Activated effector memory CD4-positive, alpha-beta T cell treated with anti-CD3 and anti-CD28 coated beads, Interleukin-2, amount 50 U/mL, for 16 hours (primary cell): ENCODE results near the gene SMOC1.

ENCODE experiments used
- DNase-seq: peaks from one replicate; pipeline ENCODE4 v3.0.0-alpha.2; 2020

The SMOC1 gene

DNA sequence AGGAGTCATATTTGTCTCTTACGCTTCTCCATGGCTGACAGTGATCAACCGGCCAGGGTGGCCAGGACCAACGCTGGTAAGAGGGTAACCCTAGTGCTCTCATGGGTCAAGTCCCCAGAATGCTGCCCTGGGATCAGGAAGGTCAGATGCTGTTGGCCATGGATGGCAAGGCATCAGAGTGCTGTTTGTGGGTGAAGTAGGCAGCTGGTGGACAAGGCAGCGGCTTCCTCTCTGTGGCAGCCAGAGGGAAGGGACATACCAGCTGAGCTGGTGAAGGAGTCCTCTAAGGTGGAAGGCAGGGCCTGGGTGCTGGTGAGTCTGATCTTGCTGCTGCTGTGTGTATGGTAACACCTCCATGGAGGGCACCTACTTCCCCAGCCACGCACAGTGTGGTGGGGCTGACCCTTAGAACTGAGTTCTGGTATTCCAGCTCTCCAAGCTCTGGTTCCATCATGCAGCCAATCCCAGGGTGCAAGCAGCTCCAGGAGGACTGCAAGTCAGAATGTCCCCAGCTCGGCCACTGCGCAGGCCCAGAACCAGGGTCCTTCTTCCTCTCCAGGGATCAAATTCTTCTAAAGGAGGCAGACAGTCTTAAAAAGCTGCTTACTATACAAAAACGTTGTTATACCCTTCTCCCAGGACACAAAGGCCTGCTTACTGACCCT is 13.4 kb upstream of the SMOC1 start:
- DNase-seq: no peak

DNA sequence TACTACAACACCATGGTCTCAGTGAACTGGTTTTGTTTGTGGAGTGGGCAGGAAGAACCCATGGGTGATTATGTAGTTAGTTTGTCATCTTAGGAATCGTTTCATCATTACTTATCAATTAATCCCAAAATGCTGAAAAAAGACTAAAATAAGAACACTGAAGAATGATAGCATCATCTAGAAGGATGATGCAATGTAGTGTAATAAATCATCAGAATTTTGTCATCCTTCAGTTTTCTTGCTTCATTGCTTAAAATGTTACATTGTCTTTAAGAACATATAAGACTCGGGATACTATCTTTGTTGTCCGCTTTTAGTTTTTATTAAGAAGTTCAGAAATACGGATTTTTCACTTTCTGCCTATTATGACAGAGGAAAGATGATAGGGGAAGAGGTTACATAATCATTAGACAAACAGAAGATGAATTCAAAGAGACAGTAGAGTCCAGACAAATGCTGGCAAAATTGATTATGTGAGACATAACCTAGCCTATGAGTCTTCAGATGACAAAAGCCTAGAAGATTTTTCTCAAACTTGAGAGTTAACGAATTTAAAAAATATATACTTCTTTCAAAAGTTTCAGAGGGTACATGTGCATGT is 10.8 kb upstream of the SMOC1 start:
- DNase-seq: no peak

DNA sequence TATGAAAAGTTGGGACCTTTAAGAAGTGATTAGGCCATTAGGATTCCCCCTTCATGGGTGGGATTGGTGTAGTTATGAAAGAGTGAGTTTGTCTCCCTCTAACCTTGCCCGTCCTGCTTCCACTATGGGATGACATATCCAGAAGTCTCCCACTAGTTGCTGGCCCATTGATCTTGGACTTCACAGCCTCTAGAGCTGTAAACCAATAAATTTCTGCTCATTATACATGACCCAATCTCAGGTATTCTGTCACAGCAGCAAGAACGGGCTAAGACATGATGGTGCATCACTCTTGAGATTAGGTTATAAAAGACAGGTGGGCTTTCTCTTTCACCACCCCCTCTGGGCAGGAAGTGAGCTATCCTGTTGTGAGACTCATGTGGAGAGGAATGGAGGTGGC is 8.6 kb upstream of the SMOC1 start:
- no peak for DNase-seq

DNA sequence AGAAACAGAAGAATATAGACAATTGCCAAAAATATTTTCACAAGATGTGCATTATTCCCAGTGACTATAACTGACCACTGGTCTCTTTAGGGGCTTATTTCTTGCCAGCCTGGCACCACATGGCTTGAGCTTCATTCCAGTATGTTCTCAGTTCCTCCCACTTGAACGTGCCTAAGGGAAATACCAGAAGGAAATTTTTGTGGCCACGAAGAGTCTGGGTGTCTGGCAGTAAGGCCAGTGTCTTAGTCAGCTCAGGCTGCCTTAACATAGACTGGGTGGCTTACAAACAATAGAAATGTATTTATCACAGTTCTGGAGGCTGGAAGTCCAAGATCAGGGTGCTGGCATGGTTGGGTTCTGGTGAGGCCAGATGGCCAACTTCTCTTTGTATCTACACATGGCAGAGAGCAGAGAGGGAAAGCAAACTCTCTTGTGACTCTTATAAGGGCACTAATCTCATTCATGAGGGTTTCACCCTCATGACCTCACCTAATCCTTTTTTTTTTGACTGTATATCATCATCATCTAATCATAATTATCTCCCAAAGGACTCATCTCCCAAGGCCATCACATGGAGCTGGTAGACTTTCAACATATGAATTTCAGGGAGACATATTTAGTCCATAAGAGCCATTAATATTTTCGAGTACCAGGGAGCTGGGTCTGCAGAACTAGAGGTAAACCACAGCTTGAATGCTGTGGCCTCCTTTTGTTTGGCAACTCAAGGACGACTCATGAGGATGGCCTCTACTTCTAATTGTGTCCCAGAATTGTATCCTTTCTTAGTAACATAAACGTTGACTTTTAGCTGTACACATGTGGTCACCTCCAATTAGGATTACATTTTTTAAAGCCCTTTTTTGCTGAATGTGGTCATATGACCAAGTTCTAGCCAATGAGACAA is 5.1 kb upstream of the SMOC1 start:
- no peak for DNase-seq

DNA sequence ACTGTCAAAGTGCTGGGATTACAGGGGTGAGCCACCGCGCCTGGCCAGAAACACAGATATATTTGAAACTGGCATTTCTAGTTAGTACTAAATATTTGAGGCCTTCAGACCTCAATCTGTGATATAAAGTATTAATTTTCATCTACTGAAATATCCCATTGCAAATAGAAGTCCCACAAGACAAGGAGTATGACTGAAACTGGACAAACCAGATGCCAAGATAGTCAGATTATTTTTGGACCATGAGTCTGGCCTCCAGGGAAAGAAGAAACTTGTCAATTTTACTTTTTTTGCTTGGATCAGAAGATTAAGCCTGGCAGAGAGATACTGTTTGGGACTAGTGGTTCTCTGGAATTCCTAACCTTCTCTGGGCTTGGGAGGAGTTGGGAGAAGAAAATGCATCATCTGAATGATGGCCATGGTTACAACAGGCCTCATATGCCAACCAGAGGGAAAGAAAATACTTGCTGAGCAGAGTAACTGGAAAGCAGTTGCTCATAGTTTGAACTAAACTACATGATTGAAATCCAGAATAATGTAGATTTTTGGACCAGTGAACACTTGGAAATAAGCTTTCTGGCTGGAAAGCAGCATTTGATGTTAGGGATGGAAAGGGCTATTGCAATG is 2.9 kb upstream of the SMOC1 start:
- DNase-seq: no peak

DNA sequence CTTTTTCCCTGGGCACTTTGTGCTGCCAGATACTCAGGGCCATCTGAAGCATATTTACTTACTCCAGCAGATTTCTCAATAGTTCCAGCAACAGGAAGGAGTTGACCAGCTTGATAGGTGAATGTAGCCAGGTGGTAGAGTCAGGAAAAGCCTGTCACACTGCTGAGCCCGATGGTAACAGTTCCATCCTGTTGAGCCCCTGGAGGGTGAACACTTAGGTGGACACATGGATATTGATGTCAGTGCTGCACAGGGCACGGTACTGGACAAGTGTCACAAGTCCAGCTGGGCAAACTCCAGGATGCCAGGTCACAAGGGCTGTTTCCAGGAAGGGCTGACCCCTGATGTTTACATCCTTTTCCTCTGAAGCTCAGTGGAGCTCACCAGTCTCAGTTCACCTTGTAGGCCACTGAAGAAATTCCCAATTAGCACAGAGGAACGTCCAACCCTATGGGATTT is 2.3 kb upstream of the SMOC1 start:
- no peak for DNase-seq

DNA sequence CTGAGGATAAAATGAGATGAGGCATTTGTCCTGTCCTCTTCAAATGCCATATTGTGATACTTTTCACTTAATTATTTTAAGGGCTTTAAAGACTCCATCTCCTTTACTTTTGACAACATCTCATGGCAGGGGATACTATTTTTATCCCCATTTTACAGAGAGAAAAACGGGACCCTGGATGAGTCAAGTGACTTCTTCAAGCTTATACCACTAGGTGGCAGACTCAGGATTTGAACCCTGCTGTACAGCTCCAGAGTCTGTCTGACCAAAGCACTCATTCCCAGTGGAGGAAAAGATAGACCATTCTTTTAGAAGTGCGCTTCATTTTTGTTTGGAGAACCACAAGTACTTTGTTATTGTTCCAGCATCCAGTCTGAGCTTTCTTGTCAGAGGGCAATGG is 1.7 kb upstream of the SMOC1 start:
- DNase-seq: no peak

DNA sequence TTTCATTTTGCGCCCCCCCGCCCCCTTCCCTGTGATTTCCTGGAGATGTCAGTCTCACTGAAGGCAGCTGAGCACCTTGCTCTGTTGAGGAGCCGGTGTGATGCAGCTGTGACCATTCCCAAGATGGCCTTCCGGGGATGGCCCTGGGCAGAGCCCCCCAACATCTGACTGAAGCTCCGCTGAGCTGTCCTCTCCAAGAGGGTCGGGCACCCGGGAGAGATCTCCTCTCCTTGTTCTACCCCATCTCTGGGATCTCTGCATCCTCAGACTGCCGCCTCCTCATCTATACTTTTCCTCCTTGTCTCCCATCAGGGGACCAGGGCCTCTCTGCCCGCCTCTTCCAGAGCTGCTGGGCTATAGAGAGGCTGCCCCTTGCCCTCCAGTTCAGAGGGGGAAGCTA is 965 bp upstream of the SMOC1 start:
- no peak for DNase-seq

DNA sequence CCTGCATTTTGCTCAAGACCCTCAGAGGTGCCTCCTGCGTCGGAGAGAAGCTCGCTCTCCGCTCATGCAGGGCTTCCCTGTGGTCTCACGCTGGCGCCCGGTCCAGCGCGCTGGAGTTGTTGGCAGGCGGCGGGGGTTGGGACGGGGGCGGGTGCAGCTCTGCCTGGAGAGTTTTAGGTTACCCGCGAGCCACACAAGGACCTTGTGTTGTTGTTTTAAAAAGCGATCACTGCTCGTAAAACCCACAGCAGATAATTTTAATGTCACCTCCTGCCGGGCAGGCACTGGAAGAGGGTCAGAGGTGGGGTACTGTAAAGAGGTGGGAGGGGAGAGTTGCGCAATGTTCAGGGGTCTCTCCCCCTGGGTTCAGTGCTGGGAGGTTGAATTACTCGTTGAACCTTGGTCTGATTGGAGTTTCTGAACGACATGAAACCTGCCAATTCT is 850 bp downstream of the SMOC1 start:
- no peak for DNase-seq

DNA sequence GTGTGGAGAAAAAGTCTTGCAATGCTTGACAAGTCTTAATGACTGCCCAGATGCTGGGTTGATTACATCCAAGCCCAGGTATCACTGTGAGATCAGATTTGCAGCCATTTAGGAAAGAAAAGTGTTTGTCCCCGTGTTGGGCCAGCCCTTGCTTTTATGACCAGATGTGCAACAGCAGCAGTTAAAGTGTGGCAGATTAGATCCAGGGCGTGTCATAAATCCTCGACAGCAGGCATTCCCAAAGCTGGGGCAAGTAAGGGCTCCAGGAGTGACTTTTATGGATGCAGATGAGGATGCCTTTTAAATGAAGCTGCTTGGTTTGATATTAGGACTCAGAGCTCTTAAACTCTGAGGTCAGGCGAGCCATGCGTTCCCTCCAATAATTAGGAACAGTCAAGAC is 1.7 kb downstream of the SMOC1 start:
- no peak for DNase-seq

DNA sequence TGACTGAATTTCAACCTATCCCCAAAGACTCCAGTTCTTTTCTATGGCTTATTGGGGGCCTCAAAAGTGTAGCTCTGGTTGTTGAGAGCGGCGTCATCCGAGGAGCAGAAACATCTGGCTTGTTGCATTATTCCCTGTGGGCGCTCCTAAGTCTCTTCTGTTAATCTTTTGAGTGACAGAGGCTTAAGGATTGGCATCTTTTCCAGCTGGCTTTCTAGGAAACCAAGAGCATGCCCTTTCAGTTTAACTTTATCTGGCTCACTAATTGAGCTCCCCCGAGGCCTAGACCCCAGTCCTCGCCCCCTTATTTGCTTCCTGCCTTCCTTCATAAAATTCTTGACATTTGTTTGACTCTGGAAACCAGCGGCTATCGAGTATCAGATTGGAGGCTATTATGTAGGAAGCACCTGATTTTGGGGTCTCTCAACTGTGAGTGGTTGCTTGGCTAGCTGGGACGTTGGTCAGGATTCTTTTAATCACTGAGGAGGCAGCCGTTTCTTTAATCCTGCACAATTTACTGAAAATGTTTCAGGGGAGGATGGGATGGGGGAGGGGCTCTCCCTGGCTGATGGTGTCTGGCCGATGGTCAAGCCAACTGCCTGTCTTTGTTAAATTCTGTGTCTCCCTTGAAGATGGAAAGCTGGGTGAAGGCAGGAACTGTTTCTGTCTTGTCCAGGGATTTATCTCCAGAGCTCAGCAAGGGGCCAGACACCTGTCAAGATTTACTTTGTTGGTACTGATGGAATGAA is 3.1 kb downstream of the SMOC1 start:
- DNase-seq: no peak

DNA sequence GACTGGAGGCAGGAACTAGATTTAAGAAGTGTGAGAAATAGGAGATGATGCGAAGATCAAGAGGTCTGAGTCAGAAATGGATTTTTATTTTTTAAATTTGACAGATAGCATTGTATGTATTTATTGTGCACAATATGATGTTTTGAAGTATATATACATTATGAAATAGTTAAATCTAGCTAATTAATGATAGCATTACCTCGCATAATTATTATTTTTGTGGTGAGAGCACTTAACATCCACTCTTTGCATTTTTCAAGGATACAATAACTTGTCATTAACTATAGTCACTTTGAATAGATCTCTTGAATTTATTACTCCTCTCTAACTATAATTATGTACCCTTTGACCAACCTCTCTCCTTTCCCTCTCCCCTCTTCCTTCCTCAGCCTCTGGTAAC is 3.7 kb downstream of the SMOC1 start:
- DNase-seq: no peak

DNA sequence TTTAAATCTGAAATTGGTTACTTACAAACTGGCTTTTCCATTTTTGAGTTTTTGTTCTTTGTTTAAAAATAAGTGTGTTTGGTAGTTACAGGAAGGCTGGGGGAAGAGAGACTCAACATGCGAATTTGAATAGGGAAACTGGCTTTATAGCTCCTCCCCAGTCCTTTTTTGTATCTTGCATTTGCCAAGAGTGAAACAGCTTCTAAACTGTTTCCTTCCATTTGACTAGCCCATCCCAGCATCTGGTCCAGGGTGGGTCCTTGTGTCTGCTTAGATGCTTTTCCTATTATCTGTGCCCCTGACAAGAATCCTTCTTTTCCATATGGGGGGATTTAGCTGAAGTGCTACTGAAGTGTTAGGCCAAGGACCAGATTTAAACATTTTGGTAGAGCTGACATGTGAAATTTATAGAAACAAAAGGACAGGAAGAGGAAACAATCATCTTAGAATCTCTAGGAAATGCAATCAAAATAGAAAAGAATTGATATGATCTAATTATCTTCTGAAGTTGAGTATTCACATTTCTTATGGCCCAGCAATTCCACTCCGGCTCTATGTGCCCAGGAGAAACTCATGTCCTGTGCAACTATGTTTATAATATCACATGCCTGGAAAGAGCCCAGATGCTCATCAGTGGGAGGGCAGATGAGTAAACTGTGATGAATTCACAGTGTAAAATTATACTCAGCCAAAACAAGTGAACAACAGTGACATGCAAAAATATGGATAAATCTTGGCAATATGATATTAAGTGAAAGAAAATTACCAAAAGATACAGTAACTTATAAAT is 7.4 kb downstream of the SMOC1 start:
- no peak for DNase-seq

DNA sequence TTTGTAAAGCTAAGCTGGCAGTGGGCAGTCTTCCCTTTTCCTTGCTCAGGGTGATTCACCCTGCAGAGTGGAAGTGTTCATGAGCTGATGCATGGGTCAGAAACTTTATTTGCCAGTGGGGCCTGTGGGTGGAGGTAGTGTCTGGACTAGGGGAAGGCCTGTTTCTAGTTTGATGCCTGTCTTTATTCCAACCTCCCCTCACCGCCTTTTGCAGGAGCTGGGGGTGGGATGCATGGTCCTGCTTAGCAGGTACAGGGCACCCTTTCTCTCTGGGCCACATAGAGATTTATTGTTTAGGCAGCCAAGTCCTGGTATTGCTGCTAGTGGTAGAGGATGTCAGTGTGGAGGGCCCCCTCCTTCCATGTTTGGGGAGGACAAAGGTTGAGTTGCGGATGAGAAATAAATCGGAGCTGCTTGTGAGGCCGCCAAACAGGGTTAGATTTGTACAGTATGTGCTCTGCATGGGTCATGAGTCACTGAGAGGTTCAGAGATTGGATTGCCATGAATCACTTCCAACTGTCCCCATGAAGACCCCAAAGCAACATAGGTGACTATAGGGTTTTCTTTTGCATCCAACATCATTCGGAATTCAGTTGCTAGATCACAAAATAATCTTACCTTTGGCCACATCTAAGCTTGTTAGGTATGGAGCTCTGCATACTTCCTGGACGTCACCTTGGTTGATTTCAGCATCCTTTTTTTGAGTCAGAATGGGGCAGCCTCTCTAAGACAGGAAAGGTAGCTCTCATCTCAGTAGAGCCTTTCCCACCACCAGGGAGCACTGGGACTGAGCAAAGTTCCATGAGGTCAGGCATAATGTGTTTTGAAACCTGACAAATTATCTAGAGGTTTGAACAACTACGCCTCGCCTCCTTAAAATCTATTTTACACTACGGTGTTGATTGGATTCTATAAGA is 8.8 kb downstream of the SMOC1 start:
- no peak for DNase-seq

DNA sequence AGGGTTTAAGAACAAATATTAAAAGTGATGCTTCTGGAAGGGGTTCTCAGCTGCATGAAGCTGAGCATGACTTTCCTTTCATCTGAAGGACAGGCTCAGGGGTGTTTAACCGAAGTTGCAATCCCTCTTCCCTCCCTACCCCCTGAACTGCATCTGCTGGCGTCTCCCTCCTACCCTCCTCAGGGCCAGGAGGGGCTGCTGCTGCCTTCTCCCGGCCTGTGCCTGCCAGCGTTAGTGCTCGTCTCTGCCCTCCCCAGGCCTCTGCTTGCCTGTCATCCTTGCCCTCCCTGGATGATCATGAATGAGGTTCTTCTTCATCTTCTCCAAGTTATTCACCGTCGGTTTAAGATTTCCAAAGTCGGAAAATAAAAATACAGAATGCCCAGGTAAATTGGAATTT is 12.2 kb downstream of the SMOC1 start:
- DNase-seq: no peak

DNA sequence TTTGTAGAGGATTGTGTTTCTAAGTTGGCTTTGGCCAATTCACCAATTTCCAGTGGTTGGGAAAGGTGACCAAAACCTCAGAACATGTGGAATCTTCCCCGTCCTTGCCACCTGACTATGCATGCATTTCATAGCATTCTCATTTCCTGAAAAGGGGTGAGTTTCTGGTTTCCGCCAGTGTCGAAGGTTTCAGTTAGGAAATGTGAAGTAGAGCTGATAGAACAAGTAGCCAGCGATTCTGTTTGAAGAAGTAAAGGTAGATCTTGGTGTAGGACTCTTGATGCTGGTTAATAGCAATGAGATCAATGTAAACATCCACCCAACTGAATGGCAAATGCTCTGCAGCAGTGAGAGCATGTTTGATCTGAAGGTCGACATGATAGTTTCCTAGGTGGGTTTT is 15.9 kb downstream of the SMOC1 start:
- no peak for DNase-seq

DNA sequence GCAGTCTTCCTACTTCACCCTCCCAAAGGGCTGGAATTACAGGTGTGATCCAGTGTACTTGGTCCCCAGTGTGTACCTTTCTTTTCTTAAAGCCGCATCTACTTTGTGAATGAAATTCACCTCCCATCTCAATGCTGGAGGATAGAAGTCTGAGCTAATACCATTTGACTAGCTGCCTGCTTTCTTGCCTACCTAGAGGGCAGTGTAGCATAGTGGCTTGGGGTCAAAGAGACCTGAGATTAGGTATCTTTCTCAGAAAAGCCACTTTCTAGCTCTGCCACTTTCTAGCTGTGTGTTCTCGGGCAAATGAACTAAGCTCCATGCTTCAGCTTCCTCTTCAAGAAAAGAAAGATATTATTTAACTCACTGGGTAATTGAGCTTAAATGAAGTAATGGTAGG is 16.9 kb downstream of the SMOC1 start:
- DNase-seq: no peak

DNA sequence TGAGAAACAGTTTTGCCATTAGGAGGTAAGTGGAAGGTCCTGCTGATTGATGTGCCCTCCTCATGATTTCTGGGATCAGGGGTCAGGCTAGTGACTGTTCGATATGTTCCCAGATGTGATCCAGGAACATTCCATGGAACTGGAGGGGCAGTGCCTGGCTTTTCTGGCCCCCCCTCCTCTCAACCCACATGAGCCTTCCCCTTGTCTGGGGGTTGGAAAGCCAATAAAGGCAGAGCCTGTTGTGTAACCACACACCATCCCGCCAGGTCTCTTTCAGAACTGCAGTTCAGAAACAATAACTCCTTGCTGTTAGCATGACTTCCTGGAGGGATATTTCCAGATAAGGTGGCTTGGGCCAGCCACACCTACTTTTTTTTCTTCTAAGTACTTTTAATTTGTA is 17.8 kb downstream of the SMOC1 start:
- no peak for DNase-seq

DNA sequence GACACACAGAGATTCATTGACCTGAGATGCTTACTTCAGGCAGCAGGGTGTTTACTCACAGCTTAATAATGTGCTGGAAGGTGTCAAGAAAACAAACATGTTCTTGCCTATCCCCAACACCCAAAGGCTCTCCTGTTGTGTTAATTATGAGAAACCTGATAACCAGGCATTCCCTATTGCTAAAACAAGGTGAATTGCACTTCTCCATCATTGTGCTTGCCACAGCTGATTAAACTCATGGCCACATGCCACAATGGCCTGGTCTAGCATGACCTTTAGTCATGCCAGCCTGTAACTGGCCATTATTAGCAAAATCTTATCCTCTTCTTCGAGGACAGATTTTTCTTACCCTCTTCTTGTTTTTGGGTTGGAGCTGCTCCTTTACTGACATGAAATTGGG is 21.4 kb downstream of the SMOC1 start:
- DNase-seq: no peak

DNA sequence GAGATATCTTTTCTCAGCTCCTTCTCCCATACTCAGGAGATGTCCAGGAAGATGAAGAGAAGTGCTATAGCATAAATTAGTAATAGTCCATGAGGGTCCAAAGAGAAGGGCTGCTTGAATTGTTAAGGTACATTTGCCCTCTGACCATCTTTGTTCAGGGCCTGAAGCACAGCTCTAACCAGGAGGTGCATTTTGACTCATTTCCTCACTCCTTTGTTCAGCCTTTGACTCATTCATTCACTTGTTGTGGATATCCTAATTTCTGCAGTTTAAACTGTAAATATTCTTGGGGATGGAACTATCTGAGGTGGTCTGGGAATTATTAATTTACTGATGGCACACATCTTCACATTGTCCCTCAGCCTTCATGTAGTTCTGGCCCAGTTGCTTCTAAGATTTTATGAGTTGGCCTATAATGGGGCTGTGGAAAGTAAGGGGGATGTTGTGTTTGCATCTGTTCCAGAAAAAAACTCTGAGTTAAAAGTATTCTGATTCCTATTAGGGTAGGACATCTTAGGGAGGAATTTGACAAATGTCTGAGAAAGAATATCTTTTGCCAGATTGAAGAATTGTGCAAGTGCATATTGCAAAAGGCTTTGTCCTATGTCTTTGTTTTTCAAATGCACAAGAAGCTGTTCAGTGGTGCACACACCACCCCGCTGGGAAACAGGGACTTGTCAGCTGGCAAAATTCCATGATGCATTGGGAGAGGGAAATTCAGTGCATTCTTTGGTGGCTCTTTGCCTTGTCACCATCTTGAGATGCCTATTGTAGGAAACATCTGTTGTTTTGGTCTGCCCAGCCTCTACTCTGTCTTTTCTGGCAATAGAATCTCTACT is 22.1 kb downstream of the SMOC1 start:
- no peak for DNase-seq
